ENCODE measurements around the gene FADS1.
A peak's percentile ranks its signal among the peaks of the same experiment; 100 is the strongest.

The FADS1 gene

DNA sequence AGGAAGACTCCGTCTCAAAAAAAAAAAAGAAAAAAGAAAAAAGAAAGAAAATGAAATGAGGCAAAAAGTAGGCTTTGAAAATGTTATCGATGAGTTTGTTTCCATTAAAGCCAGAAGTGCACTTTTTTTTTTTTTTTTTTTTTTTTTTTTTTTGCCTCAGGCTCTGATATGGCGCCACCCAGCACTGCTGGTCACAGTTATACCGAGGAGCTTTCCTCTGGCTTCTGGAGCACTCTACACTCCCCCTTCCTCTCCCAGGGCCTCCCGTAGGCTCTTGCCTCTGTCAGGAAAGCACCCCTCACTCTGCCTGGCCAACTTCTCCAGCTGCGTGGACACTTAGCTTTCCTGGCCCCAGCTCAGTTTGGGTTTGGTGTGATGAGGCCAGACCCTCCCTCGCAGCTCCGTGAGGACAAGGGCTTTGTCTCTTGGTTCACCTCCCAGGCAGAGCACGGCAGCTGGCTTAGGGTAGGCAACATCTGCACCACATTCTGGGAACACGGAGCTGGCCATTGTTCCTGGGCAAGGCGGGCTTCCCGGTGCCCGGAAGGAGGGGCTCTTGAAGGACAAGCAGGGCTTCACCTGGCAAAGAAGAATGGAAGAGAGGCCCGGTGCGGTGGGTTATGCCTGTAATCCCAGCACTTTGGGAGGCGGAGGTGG, 28.2 kb upstream of the FADS1 start:
- DNase-seq = no peak

DNA sequence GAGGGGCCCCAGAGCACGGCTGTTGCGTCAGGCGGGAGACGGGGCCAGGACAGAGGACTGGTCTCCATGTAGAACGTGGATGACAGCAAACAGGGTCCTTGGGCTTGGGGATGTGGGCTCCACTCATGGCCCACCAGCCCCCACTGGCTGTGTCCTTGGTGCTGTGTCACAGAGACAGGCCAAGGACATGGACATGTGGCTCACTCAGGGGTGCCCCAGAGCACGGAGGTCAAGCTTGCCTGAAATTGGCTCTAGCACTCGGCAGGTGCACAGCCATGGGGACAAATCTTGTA, 25.7 kb upstream of the FADS1 start:
- no peak for DNase-seq

- no peak for DNase-seq
These were observed 25.1 kb upstream of the FADS1 start for GRCh38 chr11:61841636-61842527.

DNA sequence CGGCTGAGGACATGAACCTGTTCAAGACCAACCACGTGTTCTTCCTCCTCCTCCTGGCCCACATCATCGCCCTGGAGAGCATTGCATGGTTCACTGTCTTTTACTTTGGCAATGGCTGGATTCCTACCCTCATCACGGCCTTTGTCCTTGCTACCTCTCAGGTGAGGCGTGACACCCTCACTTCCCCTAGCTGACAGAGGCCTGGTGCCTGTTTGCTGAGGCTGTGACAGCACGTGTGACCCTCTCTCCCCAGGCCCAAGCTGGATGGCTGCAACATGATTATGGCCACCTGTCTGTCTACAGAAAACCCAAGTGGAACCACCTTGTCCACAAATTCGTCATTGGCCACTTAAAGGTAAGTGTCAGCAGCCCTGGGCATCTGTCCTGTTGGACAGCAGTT, 23.6 kb upstream of the FADS1 start:
- no peak for DNase-seq

- DNase-seq = no peak
These were observed 22.9 kb upstream of the FADS1 start for GRCh38 chr11:61839742-61840141.

- no peak for DNase-seq
These were observed 22.1 kb upstream of the FADS1 start for GRCh38 chr11:61838921-61839320.

GRCh38 chr11:61838501-61838900, 21.7 kb upstream of the FADS1 start:
- DNase-seq = no peak

GRCh38 chr11:61837411-61838005, 20.7 kb upstream of the FADS1 start:
- no peak for DNase-seq

- DNase-seq = no peak
These were observed 19.4 kb upstream of the FADS1 start for GRCh38 chr11:61836193-61836592.

DNA sequence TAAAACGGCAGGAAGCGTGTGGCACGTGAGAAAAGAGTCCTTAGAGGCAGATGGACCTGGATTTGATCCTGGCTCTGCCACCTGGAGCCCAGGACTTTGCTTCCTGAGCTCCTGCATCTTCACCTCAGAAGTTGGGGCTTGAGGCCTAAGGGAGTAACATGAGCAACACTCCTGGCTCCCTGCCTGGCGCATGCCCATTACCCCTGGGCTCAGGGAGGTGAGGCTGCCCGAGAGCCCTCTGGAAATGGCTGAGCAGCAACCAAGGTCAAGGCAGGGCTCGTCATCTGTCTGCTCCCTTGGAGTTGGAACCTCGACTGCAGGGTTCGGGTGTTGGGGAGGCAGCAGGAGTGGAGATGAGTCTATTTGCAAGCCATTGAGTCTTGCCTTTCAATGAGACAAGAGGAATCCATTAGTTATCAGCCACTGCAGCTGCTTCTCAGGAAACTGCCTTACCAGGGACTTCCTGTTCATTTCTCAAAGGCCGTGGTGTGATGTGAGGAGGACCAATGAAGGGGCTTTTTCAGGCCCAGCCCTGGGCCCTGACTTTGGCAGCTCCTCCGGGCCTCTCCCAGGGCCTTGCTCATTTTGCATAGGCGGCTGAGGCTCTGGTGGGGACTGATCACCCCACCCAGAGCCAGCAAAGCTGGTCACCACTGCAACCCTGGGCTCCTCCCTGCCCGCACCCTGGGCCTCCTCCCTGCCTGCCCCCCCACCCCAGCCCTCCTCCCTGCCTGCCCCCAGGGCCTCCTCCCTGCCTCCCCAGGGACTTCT, 17.7 kb upstream of the FADS1 start:
- DNase-seq = no peak

GRCh38 chr11:61833926-61834277, 17.1 kb upstream of the FADS1 start:
- no peak for DNase-seq

DNA sequence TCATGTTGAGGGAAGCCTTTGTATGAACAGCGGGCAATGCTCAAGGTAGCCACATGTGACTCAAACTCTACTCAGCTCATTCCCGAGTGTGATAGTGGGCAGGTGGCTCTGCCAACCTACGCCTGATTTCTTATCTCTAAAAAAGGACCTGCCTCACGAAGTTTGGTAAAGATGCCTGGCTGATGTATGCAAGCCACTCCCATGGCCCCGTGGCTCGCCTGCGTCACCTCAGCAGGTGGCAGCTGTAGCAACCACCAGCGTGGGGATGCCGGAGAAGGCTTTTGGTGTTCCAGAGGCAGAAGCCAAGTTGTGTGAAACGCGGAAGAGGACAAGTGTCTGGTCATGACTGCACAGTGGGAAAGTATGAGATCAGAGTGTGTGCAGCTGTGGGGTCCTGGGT, 16.7 kb upstream of the FADS1 start:
- no peak for DNase-seq

DNA sequence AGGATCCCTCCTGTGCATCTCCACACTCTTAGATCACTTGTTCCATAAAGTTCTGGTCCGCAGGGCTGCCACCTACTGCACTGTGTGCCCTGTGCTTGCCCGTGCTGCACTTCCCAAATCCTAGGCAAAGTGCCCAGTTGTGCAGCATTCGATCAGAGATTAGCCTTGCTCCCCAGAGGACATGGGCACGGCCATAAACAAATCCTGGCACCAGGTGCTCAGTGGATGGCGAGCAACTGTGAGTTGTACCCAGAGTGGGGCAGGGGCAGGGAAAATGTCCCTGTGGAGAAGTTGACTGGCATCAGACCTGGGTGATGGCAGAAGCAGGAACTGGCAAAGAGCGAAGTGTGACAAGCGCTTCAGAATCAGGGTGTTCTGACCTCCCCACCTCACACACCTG, 16.0 kb upstream of the FADS1 start:
- DNase-seq = no peak

DNA sequence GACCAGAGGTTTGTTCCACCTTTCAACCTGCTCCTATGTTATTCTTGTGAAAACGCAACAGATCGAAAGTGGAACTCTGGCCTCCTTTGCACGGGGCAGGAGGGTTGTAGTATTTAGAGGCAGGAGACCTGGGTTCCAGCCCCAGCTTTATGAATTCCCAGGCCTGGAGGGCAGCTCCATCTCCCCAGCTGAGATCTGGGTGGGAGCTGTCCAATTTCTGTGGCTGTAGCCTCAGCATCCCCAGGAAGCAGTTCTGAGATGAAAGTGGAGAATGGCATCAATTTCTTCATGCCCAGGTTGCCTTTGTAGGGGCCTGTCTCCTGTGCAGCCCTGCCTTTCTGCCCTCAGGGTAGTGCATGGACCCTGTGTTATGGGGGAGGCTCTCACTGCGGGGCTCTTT, 15.4 kb upstream of the FADS1 start:
- DNase-seq = no peak

GRCh38 chr11:61830237-61831105, 13.7 kb upstream of the FADS1 start:
- DNase-seq = no peak

- no peak for DNase-seq
These were observed 13.0 kb upstream of the FADS1 start for GRCh38 chr11:61829806-61830205.

DNA sequence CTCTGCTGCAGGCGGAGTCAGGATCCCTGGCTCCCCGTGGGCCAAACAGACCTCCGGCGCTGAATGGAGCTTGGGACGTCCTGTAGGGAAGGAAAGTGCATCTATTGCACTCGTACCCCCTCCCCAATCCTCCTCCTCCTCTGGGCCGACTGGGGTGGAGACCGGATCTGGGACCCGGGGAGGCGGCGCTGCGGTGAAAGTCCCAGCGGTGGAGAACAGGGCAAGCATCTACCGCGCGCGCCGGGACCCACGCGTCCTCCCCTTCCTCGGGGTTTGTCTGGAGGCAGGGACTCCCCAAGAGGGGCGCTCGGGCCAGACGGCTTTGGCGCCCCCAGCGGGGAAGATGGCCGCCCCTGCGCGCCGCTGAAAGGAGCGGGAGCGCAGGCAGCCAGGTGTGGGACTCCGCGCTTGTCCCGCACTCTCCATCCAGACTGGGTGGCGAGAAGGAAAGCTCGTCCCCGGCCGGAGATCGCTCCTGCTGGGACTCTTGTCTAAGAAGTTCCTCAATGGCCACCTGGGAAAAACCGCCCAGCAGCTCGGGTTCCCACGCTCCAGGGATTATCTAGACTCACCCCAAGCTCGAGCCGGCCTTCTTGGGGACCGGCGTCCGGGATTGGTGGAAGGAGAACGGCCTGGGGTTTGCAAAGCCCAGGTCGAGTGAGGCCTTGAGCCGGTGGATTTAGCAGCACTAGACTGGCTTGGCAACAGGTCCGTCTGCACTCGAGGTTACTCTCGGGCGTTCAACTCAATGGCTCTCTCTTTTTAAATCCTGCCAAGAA, 12.0 kb upstream of the FADS1 start:
- peak; percentile 37 for DNase-seq

DNA sequence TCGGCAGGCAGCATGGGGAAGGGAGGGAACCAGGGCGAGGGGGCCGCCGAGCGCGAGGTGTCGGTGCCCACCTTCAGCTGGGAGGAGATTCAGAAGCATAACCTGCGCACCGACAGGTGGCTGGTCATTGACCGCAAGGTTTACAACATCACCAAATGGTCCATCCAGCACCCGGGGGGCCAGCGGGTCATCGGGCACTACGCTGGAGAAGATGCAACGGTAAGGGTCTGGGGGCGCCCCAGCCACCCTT, 11.5 kb upstream of the FADS1 start:
- DNase-seq = no peak

DNA sequence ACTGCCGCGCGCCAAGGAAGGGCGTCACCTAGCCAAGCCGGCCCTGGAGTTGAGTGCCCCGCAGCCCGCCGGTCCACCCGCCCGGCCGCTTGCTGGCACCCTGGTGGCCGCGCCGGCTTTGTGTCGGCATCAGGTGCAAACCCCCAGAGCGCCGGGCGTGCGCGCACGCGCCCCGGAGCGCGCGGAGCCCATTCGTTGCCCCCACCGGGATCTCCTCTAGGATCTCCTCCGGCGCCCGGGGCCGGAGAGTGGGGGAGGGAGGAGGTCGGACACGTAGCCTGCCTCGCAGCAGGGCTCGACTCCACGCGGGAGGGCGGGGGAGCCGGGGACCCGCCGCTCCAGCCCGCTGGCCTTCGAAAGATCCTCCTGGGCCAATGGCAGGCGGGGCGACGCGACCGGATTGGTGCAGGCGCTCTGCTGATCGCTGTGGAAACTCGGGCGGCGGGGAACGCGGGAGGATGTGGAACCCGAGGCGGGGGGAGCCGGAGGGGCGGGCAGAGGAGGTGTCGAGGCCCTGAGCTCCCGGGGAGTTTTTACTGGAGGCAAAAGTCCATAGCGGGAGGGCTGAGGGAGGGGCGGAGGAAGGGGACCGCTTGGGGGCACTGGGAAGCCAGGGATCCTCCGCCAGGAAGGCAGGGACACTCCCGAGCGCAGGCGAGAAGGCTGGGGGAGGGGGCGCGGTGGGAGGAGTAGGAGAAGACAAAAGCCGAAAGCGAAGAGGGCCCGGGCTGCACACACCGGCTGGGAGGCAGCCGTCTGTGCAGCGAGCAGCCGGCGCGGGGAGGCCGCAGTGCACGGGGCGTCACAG, 11.0 kb upstream of the FADS1 start, which contains the start of gene FADS2:
Gene FADS2, plus strand, starts transcription at position 730 of the 808 bp plus-strand sequence. CDS start 91 bp downstream, outside the sequence.
- DNase-seq = peak; percentile 58

- DNase-seq = no peak
These were observed 10.2 kb upstream of the FADS1 start for GRCh38 chr11:61826930-61827570.

DNA sequence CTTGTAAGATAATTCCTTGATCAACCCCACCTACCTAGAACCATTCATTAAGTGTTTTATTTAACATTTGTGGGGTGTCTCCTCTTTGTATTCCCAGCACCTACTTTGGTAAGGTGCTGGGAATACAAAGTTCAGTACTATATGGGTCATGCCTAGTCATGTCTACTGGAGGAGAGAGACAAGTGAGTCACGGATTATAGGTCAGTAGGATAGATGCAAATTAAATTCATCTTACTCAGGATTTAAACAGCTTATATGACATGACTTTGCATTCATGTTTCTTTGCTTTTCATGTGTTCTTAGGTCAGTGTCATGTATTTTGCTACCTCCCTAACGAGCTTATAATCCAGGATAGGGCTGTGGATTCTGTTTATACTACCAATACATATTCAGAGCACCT, 3.4 kb upstream of the FADS1 start:
- DNase-seq = no peak

Data from activated CD8-positive, alpha-beta memory T cell treated with anti-CD3 and anti-CD28 coated beads, Interleukin-2, amount 50 U/mL, for 4 hours (primary cell).